ENCODE results near the gene TMEM131L. TPM values are rescaled to one million over a fixed set of nuclear protein-coding genes. Genes with fewer than 3 reads are reported as not detected.
"Not testable (repeated sequence)": the region's sequence is repeated elsewhere in the genome, so short reads cannot be mapped to it uniquely, and the experiment has no call there.

The TMEM131L gene
- total and polyA plus RNA-seq, 9 donors = 3.6 to 18.4 (median 10.7) TPM

DNA sequence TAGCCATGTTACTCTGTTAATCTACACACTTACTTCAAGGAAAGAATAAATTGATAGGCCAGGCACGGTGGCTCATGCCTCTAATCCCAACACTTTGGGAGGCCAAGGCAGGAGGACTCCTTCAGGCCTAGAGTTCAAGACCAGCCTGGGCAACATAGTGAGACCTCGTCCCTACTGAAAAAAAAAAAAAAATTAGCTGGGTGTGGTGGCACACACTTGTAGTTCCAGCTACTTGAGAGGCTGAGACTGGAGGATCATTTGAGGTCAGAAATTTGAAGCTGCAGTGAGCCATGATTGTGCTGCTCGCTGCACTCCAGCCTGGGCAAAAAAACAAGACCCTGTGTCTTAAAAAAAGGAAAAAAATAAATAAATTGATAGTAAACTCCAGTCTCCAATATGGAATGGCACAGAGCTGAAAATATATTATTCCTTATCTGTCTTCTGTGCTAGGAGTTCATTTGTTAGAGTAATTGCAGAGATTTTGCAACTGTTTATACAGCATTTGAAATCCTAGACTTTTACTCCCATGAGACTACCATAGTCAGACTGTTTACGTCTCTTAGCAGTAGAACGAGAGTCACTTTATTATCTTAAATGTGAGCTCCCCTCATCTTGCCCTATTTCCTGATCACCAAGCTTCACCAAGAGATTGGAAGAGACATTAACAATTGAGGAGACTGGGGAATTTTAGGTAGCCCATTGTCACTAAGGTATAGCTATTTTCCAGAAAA is 18.8 kb upstream of the TMEM131L start:
- intact Hi-C loops (cut with DNase I) = no loop called here
- H3K27me3 ChIP-seq = no peaks in the 10 kb centered on the region
- H3K4me1 ChIP-seq (ENCODE audit: insufficient read depth) = peaks cover 2% of the 10 kb centered on the region
- no peaks in the 10 kb centered on the region for H3K36me3 ChIP-seq
- H3K27ac ChIP-seq = no peak overlapping the region
- TF ChIP-seq POLR2A (IDR thresholded peaks at IDR 0.05) = no peak
- 55 to 63% (median 61%) methylated on average over 5 of the region's 5 CpGs for WGBS, 3 donors
- H3K9me3 ChIP-seq = no peaks in the 10 kb centered on the region
- no peak overlapping the region for H3K4me3 ChIP-seq
- no peak for DNase-seq

- intact Hi-C loops (cut with DNase I) = no loop called here
- Histone ChIP-seq H3K4me1 (ENCODE audit: insufficient read depth) (peaks cover 2% of the 10 kb centered on the region), H3K27me3 (no peaks in the 10 kb centered on the region), H3K36me3 (no peaks in the 10 kb centered on the region), H3K9me3 (no peaks in the 10 kb centered on the region), H3K4me3 (no peak overlapping the region), H3K27ac (no peak overlapping the region)
- WGBS, 3 donors = 10 to 16% (median 11%) methylated on average over 10 of the region's 10 CpGs
- TF ChIP-seq CTCF (IDR thresholded peaks at IDR 0.05) = no peak
- no peak for TF ChIP-seq POLR2A (IDR thresholded peaks at IDR 0.05)
- TF ChIP-seq EP300 (IDR thresholded peaks at IDR 0.05) = no peak
- no peak for DNase-seq
Measured at GRCh38 chr4:153448003-153448731, 18.0 kb upstream of the TMEM131L start.

- intact Hi-C loops (cut with DNase I) = no loop called here
- Histone ChIP-seq H3K9me3 (no peaks in the 10 kb centered on the region), H3K36me3 (no peaks in the 10 kb centered on the region), H3K4me3 (no peak overlapping the region), H3K27me3 (no peaks in the 10 kb centered on the region), H3K4me1 (ENCODE audit: insufficient read depth) (peaks cover 2% of the 10 kb centered on the region), H3K27ac (no peak overlapping the region)
- no peak for TF ChIP-seq POLR2A (IDR thresholded peaks at IDR 0.05)
- TF ChIP-seq CTCF (IDR thresholded peaks at IDR 0.05) = no peak
- no peak for TF ChIP-seq EP300 (IDR thresholded peaks at IDR 0.05)
- DNase-seq = no peak
- WGBS, 3 donors = 97% methylated on average over 1 of the region's 1 CpG
Measured at GRCh38 chr4:153449338-153449737, 16.8 kb upstream of the TMEM131L start.

DNA sequence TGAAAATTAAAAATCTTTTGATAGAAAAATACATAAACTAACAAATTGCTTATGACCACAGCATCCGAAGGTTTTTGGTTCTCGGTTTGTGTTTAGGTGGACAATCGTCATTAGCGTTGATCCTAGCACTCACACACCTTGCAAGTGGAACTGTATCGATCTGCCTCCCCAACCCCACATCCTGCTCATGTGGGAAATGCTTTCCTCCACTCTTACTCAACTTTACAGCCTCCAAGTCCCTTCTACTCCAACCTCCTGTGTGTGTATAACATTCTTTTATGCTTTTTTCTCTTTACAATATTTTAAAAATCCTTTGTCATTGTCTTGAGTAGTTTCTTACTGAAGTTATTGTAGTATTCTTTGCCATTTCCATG is 15.6 kb upstream of the TMEM131L start:
- DNase-seq = no peak
- H3K9me3 ChIP-seq = no peaks in the 10 kb centered on the region
- intact Hi-C loops (cut with DNase I) = loop anchor here in 1 of 4 donors (10.0 kb wide), 1 partner anchor 106 kb away; the partner anchor contains the start of gene MND1
- H3K4me1 ChIP-seq (ENCODE audit: insufficient read depth) = peaks cover 2% of the 10 kb centered on the region
- no peak for TF ChIP-seq POLR2A (IDR thresholded peaks at IDR 0.05)
- TF ChIP-seq CTCF (IDR thresholded peaks at IDR 0.05) = no peak
- TF ChIP-seq EP300 (IDR thresholded peaks at IDR 0.05) = no peak
- no peak overlapping the region for H3K27ac ChIP-seq
- H3K4me3 ChIP-seq = no peak overlapping the region
- WGBS, 3 donors = 91 to 94% (median 93%) methylated on average over 5 of the region's 5 CpGs
- no peaks in the 10 kb centered on the region for H3K27me3 ChIP-seq
- no peaks in the 10 kb centered on the region for H3K36me3 ChIP-seq

DNA sequence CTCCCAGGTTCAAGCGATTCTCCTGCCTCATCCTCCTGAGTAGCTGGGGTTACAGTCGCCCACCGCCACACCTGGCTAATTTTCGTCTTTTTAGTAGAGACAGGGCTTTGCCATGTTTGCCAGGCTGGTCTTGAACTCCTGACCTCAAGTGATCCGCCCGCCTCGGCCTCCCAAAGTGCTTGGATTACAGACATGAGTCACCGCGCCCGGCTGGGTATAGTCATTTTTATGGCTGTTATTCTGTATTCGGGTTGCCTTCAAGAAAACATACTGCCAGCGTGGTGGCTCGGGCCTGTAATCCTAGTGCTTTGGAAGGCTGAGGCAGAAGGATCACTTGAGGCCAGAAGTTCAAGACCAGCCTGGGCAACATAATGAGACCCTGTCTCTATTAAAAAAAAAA is 15.0 kb upstream of the TMEM131L start:
- not testable (repeated sequence) for H3K27ac ChIP-seq; H3K9me3 ChIP-seq; H3K4me1 ChIP-seq (ENCODE audit: insufficient read depth); H3K36me3 ChIP-seq; DNase-seq; H3K27me3 ChIP-seq; H3K4me3 ChIP-seq
- 72 to 94% (median 81%) methylated on average over 13 of the region's 13 CpGs for WGBS, 3 donors
- intact Hi-C loops (cut with DNase I) = loop anchor here in 1 of 4 donors (10.0 kb wide), 1 partner anchor 106 kb away; the partner anchor contains the start of gene MND1
